NCI-H2029 (cell line): Measurements from ENCODE around the gene SH3BP4.
A peak's percentile ranks its signal among the peaks of the same experiment; 100 is the strongest.

ENCODE experiments used
- DNase-seq: peaks from one replicate; lab custom pipeline; 2025; lab: John Stamatoyannopoulos, UW

Gene SH3BP4

GRCh38 chr2:234951664-234952269, at the start of gene SH3BP4:
Gene SH3BP4, plus strand, starts transcription at chr2:234952017. Its CDS starts 82,986 bp downstream, at chr2:235035003.
- peak; percentile 46 for DNase-seq

- DNase-seq = no peak
Measured at GRCh38 chr2:234904785-234905184, 47.0 kb upstream of the SH3BP4 start.

GRCh38 chr2:234905547-234906265, 46.1 kb upstream of the SH3BP4 start:
- DNase-seq = no peak

- DNase-seq = peak; percentile 44
Measured at GRCh38 chr2:234910186-234910679, 41.6 kb upstream of the SH3BP4 start.

GRCh38 chr2:234911271-234911670, 40.5 kb upstream of the SH3BP4 start:
- DNase-seq = no peak

- no peak for DNase-seq
Measured at GRCh38 chr2:234912437-234912836, 39.4 kb upstream of the SH3BP4 start.

GRCh38 chr2:234913208-234913626, 38.6 kb upstream of the SH3BP4 start:
- DNase-seq = peak; percentile 44

- DNase-seq = no peak
Measured at GRCh38 chr2:234914371-234915154, 37.3 kb upstream of the SH3BP4 start.

- no peak for DNase-seq
Measured at GRCh38 chr2:234916674-234917073, 35.1 kb upstream of the SH3BP4 start.

GRCh38 chr2:234917211-234917975, 34.4 kb upstream of the SH3BP4 start:
- no peak for DNase-seq

GRCh38 chr2:234919711-234920110, 32.1 kb upstream of the SH3BP4 start:
- DNase-seq = no peak

GRCh38 chr2:234920836-234921235, 31.0 kb upstream of the SH3BP4 start:
- no peak for DNase-seq

GRCh38 chr2:234929002-234929401, 22.8 kb upstream of the SH3BP4 start:
- DNase-seq = no peak

- no peak for DNase-seq
Measured at GRCh38 chr2:234930397-234930796, 21.4 kb upstream of the SH3BP4 start.

GRCh38 chr2:234931371-234931770, 20.4 kb upstream of the SH3BP4 start:
- DNase-seq = no peak

- peak; percentile 46 for DNase-seq
Measured at GRCh38 chr2:234932591-234933168, 19.1 kb upstream of the SH3BP4 start.

- no peak for DNase-seq
Measured at GRCh38 chr2:234935311-234935710, 16.5 kb upstream of the SH3BP4 start.

- no peak for DNase-seq
Measured at GRCh38 chr2:234939576-234939975, 12.2 kb upstream of the SH3BP4 start.

GRCh38 chr2:234939996-234940395, 11.8 kb upstream of the SH3BP4 start:
- no peak for DNase-seq

- DNase-seq = no peak
Measured at GRCh38 chr2:234940527-234940926, 11.3 kb upstream of the SH3BP4 start.

- DNase-seq = no peak
Measured at GRCh38 chr2:234945339-234945873, 6.4 kb upstream of the SH3BP4 start.
